Ascending aorta (tissue), 2 donors: ENCODE measurements around the gene AGMO. TPM values are rescaled to one million over a fixed set of nuclear protein-coding genes. Genes with fewer than 3 reads are reported as not detected.

Source experiments
- DNase-seq, 2 donors: peaks; one replicate each; pipeline ENCODE4 v3.0.0-alpha.2; 2019; ENCODE audit warnings: low spot score in 2 of 2
- H3K27ac ChIP-seq, 2 donors: fragments of 200-600 bp; sonication (generic); one replicate each; pipeline ENCODE4 v1.5.1; 2016 to 2017; ENCODE audit warnings: mild to moderate bottlenecking in 1 of 2
- H3K27me3 ChIP-seq: fragments of 200-600 bp; sonication (generic); one replicate; pipeline ENCODE4 v1.5.1; 2017
- H3K36me3 ChIP-seq, 2 donors: fragments of 200-600 bp; sonication (generic); one replicate each; pipeline ENCODE4 v1.5.1; 2016
- H3K4me1 ChIP-seq, 2 donors: fragments of 200-600 bp; sonication (generic); one replicate each; pipeline ENCODE4 v1.5.1; 2016 to 2017; ENCODE audit warnings: mild to moderate bottlenecking in 1 of 2
- H3K4me3 ChIP-seq, 2 donors: fragments of 200-600 bp; sonication (generic); one replicate each; pipeline ENCODE4 v1.5.1; 2016 to 2017; ENCODE audit warnings: mild to moderate bottlenecking in 1 of 2
- H3K9me3 ChIP-seq, 2 donors: fragments of 200-600 bp; sonication (generic); one replicate each; pipeline ENCODE4 v1.5.1; 2016
- CTCF ChIP-seq, 3 experiments: fragments of 200-600 bp in 2 of 3; fragments of 450-650 bp in 1 of 3; sonication (generic) in 2 of 3; IDR thresholded peaks; one replicate each; pipeline ENCODE4 v1.5.1; 2016 to 2019; ENCODE audit warnings: antibody characterized with exemption in 3 of 3, mild to moderate bottlenecking in 1 of 3, moderate library complexity in 1 of 3
- intact Hi-C: fragments of 100-400 bp; cut with DNase I; formaldehyde crosslinking; loops from one replicate; pipeline ENCODE4 v1.15.1; 2023
- total RNA-seq: library from RNA; depleted of rRNA; stranded (reverse); fragments of >200 nt; gene quantifications from one replicate; pipeline ENCODE4 v1.1.0, GENCODE V29; 2016

The AGMO gene
- total RNA-seq, 1 donor from 2014 or later, result not detected

DNA sequence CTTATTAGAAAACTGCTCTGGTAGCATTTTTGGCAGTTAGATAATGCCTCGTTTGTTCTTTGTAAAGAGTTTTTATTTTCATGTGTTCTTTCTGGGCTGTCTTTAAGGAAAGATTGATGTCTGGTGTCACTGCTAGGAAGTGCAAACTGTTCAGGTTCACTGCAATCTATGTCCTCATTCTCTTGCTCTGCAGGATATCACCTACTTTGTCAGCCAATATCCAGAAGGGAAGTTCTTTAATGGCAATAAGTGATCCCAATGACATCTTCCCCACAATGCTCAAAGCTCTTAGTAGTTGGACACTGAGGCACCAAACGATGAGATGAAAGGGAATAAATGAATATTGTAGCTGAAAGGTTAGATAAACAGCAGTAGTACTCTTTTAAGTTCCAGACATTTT, 115.1 kb downstream of the AGMO start:
- Histone ChIP-seq H3K4me3 (no peak overlapping the region), H3K27ac (no peak overlapping the region), H3K4me1 (no peaks in the 10 kb centered on the region), H3K36me3 (no peaks in the 10 kb centered on the region), H3K27me3 (no peaks in the 10 kb centered on the region), H3K9me3 (no peaks in the 10 kb centered on the region)
- no peak for DNase-seq
- TF ChIP-seq CTCF (IDR thresholded peaks at IDR 0.05), result no peak
- intact Hi-C loops, result no loop called here

GRCh38 chr7:15446280-15446679, 115.5 kb downstream of the AGMO start:
- H3K4me3 ChIP-seq, result no peak overlapping the region
- H3K27me3 ChIP-seq, result no peaks in the 10 kb centered on the region
- no peaks in the 10 kb centered on the region for H3K9me3 ChIP-seq
- intact Hi-C loops, result no loop called here
- no peak for TF ChIP-seq CTCF (IDR thresholded peaks at IDR 0.05)
- no peak overlapping the region for H3K27ac ChIP-seq
- no peak for DNase-seq
- H3K36me3 ChIP-seq, result no peaks in the 10 kb centered on the region
- H3K4me1 ChIP-seq, result no peaks in the 10 kb centered on the region

DNA sequence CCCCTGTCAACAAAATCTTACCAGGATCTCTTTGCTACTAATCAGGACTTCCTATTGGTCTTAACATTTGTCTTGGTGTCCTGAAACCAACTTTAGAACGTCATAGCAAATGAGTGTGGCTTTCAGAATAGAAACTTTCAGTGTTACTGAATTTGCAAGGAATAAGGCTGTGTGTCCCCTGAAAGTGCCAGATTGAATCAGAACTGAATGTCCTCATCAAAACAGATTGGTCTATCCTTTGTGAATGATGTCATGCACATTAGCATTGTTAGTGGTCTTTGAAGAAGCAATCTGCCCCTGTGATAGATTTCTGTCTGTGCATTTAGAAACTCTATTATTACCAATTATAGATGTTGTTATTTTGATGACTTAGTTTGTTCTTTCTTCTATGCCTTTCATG, 119.9 kb downstream of the AGMO start:
- no peaks in the 10 kb centered on the region for H3K9me3 ChIP-seq
- H3K36me3 ChIP-seq, result no peaks in the 10 kb centered on the region
- H3K4me3 ChIP-seq, result no peak overlapping the region
- TF ChIP-seq CTCF (IDR thresholded peaks at IDR 0.05), result no peak
- H3K27me3 ChIP-seq, result no peaks in the 10 kb centered on the region
- no peaks in the 10 kb centered on the region for H3K4me1 ChIP-seq
- intact Hi-C loops, result no loop called here
- DNase-seq, result no peak
- no peak overlapping the region for H3K27ac ChIP-seq

- H3K27ac ChIP-seq, result no peak overlapping the region
- H3K9me3 ChIP-seq, result no peaks in the 10 kb centered on the region
- no peak for DNase-seq
- intact Hi-C loops, result no loop called here
- no peak overlapping the region for H3K4me3 ChIP-seq
- no peaks in the 10 kb centered on the region for H3K4me1 ChIP-seq
- TF ChIP-seq CTCF (IDR thresholded peaks at IDR 0.05), result no peak
- no peaks in the 10 kb centered on the region for H3K27me3 ChIP-seq
- H3K36me3 ChIP-seq, result no peaks in the 10 kb centered on the region
Observed at GRCh38 chr7:15440482-15440881, 121.3 kb downstream of the AGMO start.

GRCh38 chr7:15439853-15440252, 122.0 kb downstream of the AGMO start:
- no peaks in the 10 kb centered on the region for H3K27me3 ChIP-seq
- H3K9me3 ChIP-seq, result no peaks in the 10 kb centered on the region
- intact Hi-C loops, result no loop called here
- H3K36me3 ChIP-seq, result no peaks in the 10 kb centered on the region
- no peak overlapping the region for H3K4me3 ChIP-seq
- TF ChIP-seq CTCF (IDR thresholded peaks at IDR 0.05), result no peak
- H3K27ac ChIP-seq, result no peak overlapping the region
- H3K4me1 ChIP-seq, result no peaks in the 10 kb centered on the region
- no peak for DNase-seq

DNA sequence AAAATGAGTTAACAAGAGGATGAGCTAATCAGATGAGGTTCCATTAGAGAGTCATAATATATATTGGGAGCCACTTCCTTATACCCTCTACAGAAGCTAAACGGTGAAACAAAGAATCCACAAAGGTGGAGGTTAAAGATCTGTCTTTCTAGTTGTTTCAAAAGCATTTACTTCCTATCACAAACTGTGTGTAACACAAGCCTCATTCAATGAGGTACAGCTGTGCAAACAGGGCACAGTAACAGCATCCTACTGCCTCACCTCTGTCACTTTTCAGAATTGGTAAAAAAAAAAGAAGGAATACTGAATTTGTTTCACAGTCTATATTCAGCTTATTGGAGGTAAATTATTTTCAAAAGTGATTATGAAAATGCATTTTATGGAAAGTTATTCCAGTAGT, 128.7 kb downstream of the AGMO start:
- Histone ChIP-seq H3K4me1 (no peaks in the 10 kb centered on the region), H3K36me3 (no peaks in the 10 kb centered on the region), H3K27me3 (no peaks in the 10 kb centered on the region), H3K4me3 (no peak overlapping the region), H3K9me3 (no peaks in the 10 kb centered on the region), H3K27ac (no peak overlapping the region)
- intact Hi-C loops, result no loop called here
- no peak for TF ChIP-seq CTCF (IDR thresholded peaks at IDR 0.05)
- DNase-seq, result no peak
